ENCODE results near the gene NELFA.
"Not testable (repeated sequence)": the region's sequence is repeated elsewhere in the genome, so short reads cannot be mapped to it uniquely, and the experiment has no call there.

DNA sequence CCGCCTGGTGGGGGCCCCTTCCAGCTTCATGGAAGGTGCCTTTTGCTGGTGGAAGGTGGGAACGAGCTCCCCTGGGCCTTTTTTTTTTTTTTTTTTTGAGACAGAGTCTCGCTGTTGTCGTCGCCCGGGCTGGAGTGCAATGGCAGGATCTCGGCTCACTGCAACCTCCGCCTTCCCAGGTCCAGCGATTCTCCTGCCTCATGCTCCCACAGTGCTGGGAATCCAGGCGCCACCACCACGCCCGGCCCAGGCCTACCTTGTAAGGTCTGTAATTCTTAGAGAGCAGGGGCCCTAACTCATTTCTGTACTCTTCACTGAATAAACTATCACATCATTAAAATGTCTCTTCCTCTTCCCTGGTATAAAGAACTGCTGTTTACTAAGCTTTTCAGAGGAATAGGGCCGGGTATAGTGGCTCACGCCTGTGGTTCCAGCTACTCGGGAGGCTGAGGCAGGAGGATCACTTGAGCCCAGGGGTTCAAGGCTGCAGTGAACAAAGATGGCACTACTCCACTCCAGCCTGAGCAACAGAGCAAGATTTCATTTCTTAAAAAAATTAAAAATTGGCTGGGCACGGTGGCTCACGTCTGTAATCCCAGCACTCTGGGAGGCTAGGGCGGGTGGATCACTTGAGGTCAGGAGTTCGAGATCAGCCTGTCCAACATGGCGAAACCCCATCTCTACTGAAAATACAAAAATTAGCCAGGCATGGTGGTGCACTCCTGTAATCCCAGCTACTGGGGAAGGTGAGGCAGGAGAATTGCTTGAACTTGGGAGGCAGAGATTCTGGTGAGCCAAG lies 14.9 kb downstream of the NELFA start:
- TF ChIP-seq POLR2A, CTCF (IDR thresholded peaks at IDR 0.05): not testable (repeated sequence)

Data from lower leg skin (tissue), 3 donors.